Liver (tissue), 3 donors: Measurements from ENCODE around the gene TTC3.

Source experiments
- ATF3 ChIP-seq: IDR thresholded peaks from 2 replicates; pipeline ENCODE4 v1.6.1; 2016; ENCODE audit warnings: antibody characterized with exemption
- EGR1 ChIP-seq, 2 donors: IDR thresholded peaks; 2 replicates each; pipeline ENCODE4 v1.6.1; 2016 to 2018; ENCODE audit warnings: antibody characterized with exemption in 2 of 2, low read depth in 2 of 2
- GABPA ChIP-seq, 2 donors: IDR thresholded peaks in 1 of 2; conservative IDR thresholded peaks in 1 of 2; 2 replicates each; pipeline ENCODE4 v1.6.1; 2016; ENCODE audit warnings: antibody characterized with exemption in 2 of 2, mild to moderate bottlenecking in 1 of 2, moderate library complexity in 1 of 2
- HNF4G ChIP-seq: IDR thresholded peaks from 2 replicates; pipeline ENCODE4 v1.6.1; 2016; ENCODE audit warnings: antibody characterized with exemption
- JUND ChIP-seq, 2 donors: IDR thresholded peaks; 2 replicates each; pipeline ENCODE4 v1.6.1; 2016; ENCODE audit warnings: antibody characterized with exemption in 2 of 2
- RAD21 ChIP-seq, 2 donors: IDR thresholded peaks; 2 replicates each; pipeline ENCODE4 v1.6.1; 2016; ENCODE audit warnings: antibody characterized with exemption in 2 of 2, mild to moderate bottlenecking in 2 of 2
- RXRA ChIP-seq, 2 donors: IDR thresholded peaks; 2 replicates each; pipeline ENCODE4 v1.6.1; 2017 to 2018; ENCODE audit warnings: antibody characterized with exemption in 2 of 2, mild to moderate bottlenecking in 1 of 2
- SP1 ChIP-seq: IDR thresholded peaks from 2 replicates; pipeline ENCODE4 v1.6.1; 2018; ENCODE audit warnings: antibody characterized with exemption, mild to moderate bottlenecking
- TAF1 ChIP-seq: conservative IDR thresholded peaks from 2 replicates; pipeline ENCODE4 v1.6.1; 2016; ENCODE audit warnings: antibody characterized with exemption, mild to moderate bottlenecking
- YY1 ChIP-seq: IDR thresholded peaks from 2 replicates; pipeline ENCODE4 v1.6.1; 2016; ENCODE audit warnings: antibody characterized with exemption, mild to moderate bottlenecking
- ZBTB33 ChIP-seq: IDR thresholded peaks from 2 replicates; pipeline ENCODE4 v1.6.1; 2016; ENCODE audit warnings: antibody characterized with exemption
- TF ChIP-seq, protein P1 (sequence below): fragments of 150-350 bp; IDR thresholded peaks from 2 replicates; pipeline ENCODE4 v1.5.1; 2017; ENCODE audit warnings: improper control_type of control experiment, low read depth, low read length; ENCODE audit not compliant: missing input control
- TF ChIP-seq, protein P2 (sequence below): IDR thresholded peaks from 2 replicates; pipeline ENCODE4 v1.6.1; 2016; ENCODE audit warnings: antibody characterized with exemption
- TF ChIP-seq, protein P3 (sequence below): IDR thresholded peaks from 2 replicates; pipeline ENCODE4 v1.6.1; 2016; ENCODE audit warnings: antibody characterized with exemption, mild to moderate bottlenecking
- donor health status: healthy.
- donor health status: healthy.

GRCh38 chr21:37072988-37073416, at the start of gene TTC3, which contains the start of gene PIGP:
- TF ChIP-seq, protein P1, sequence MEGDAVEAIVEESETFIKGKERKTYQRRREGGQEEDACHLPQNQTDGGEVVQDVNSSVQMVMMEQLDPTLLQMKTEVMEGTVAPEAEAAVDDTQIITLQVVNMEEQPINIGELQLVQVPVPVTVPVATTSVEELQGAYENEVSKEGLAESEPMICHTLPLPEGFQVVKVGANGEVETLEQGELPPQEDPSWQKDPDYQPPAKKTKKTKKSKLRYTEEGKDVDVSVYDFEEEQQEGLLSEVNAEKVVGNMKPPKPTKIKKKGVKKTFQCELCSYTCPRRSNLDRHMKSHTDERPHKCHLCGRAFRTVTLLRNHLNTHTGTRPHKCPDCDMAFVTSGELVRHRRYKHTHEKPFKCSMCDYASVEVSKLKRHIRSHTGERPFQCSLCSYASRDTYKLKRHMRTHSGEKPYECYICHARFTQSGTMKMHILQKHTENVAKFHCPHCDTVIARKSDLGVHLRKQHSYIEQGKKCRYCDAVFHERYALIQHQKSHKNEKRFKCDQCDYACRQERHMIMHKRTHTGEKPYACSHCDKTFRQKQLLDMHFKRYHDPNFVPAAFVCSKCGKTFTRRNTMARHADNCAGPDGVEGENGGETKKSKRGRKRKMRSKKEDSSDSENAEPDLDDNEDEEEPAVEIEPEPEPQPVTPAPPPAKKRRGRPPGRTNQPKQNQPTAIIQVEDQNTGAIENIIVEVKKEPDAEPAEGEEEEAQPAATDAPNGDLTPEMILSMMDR = no peak
- no peak for TF ChIP-seq HNF4G
- no peak for TF ChIP-seq SP1
- TF ChIP-seq JUND (IDR thresholded peaks at IDR 0.05) = no peak
- no peak for TF ChIP-seq ZBTB33
- TF ChIP-seq YY1 = no peak
- TF ChIP-seq ATF3 = no peak
- no peak for TF ChIP-seq TAF1
- TF ChIP-seq RAD21 (IDR thresholded peaks at IDR 0.05) = no peak
- TF ChIP-seq, protein P2, sequence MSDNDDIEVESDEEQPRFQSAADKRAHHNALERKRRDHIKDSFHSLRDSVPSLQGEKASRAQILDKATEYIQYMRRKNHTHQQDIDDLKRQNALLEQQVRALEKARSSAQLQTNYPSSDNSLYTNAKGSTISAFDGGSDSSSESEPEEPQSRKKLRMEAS = no peak
- TF ChIP-seq EGR1 (IDR thresholded peaks at IDR 0.05; ENCODE audit: low read depth in 2 of 2) = peak; percentile 90 to 99
- TF ChIP-seq, protein P3, sequence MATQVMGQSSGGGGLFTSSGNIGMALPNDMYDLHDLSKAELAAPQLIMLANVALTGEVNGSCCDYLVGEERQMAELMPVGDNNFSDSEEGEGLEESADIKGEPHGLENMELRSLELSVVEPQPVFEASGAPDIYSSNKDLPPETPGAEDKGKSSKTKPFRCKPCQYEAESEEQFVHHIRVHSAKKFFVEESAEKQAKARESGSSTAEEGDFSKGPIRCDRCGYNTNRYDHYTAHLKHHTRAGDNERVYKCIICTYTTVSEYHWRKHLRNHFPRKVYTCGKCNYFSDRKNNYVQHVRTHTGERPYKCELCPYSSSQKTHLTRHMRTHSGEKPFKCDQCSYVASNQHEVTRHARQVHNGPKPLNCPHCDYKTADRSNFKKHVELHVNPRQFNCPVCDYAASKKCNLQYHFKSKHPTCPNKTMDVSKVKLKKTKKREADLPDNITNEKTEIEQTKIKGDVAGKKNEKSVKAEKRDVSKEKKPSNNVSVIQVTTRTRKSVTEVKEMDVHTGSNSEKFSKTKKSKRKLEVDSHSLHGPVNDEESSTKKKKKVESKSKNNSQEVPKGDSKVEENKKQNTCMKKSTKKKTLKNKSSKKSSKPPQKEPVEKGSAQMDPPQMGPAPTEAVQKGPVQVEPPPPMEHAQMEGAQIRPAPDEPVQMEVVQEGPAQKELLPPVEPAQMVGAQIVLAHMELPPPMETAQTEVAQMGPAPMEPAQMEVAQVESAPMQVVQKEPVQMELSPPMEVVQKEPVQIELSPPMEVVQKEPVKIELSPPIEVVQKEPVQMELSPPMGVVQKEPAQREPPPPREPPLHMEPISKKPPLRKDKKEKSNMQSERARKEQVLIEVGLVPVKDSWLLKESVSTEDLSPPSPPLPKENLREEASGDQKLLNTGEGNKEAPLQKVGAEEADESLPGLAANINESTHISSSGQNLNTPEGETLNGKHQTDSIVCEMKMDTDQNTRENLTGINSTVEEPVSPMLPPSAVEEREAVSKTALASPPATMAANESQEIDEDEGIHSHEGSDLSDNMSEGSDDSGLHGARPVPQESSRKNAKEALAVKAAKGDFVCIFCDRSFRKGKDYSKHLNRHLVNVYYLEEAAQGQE = peak; percentile 29
- TF ChIP-seq GABPA (IDR thresholded peaks at IDR 0.05 in 1 of 2, conservative IDR thresholded peaks at IDR 0.05 in 1 of 2) = no peak
- no peak for TF ChIP-seq RXRA (IDR thresholded peaks at IDR 0.05)
